Epithelial cell of esophagus (primary cell): ENCODE results near the gene DMTF1.

Source experiments
- DNase-seq: peaks from one replicate; pipeline ENCODE4 v3.0.0; 2010; ENCODE audit warnings: low read depth
- H3K4me3 ChIP-seq: 2 replicates; pipeline ENCODE4 v1.5.1; 2011; ENCODE audit warnings: mild to moderate bottlenecking, low read length, control low read depth
- TF ChIP-seq, protein P1 (sequence below): IDR thresholded peaks from 2 replicates; pipeline ENCODE4 v1.5.1; 2011; ENCODE audit warnings: low read depth, mild to moderate bottlenecking, low read length, control low read depth, inconsistent platforms; ENCODE audit not compliant: insufficient read depth; ENCODE audit errors: missing control alignments

DMTF1 gene

DNA sequence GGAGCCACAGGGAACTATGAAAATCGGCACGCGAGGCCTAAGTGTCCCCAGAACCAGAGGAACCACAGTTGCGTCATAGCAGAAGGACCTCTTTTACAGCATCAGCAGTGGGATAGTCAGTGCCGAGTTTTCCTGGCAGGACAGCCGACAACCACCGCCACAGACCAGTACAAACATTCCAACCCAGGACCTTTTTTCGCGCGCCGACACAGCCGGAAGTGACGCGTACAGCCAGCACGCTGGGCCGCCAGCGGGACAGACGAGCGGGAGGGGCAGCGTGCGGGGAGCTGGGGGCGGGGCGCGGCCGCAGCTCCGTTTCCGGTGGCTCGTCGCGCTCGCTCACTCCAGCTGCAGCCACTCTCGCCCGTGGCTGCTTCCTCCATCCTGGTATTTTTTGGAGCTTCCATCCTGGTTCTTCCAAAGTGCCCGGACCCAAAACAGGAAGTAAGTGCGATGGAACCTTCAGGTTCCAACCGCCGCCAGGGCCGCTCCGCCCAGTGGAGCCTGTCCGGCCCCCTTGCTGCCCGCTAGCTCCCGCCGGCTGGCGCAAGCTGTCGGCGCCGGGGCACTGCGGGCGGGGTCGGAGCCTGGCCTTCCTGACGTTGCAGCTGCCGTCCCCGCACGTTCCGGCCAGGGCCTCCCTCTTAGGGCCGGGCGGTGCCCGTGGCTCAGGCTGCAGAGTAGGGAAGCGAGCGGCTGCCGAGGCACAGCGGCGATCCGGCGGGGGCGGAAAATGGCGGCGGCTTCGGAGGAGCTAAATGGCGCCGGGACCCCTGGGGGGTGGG lies at the start of gene DMTF1:
Gene DMTF1 (plus strand): TSS at position 342 of the 785 bp plus-strand sequence. CDS start 12,489 bp downstream, outside the sequence.
- peak within 1 kb of the TSS; percentile 79 for H3K4me3 ChIP-seq
- TF ChIP-seq, protein P1, sequence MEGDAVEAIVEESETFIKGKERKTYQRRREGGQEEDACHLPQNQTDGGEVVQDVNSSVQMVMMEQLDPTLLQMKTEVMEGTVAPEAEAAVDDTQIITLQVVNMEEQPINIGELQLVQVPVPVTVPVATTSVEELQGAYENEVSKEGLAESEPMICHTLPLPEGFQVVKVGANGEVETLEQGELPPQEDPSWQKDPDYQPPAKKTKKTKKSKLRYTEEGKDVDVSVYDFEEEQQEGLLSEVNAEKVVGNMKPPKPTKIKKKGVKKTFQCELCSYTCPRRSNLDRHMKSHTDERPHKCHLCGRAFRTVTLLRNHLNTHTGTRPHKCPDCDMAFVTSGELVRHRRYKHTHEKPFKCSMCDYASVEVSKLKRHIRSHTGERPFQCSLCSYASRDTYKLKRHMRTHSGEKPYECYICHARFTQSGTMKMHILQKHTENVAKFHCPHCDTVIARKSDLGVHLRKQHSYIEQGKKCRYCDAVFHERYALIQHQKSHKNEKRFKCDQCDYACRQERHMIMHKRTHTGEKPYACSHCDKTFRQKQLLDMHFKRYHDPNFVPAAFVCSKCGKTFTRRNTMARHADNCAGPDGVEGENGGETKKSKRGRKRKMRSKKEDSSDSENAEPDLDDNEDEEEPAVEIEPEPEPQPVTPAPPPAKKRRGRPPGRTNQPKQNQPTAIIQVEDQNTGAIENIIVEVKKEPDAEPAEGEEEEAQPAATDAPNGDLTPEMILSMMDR, result no peak
- DNase-seq, result peak; percentile 95

DNA sequence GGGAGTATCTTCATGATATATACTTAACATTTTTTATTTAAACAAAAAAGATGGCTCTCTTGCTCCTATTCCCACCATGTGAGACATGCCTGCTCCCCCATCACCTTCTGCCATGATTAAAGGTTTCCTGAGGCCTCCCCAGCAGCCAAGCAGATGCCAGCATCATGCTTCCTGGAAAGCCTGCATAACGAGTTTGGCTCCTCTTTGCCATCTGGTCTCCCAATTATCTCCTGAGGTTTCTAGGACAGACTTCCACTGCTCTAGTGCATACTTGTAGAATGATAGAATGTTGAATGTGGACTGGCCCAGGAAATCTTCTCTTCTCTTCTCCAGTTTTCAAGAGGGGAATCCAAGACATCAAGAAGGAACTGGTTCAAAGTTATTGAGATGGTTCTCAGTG lies 46.9 kb upstream of the DMTF1 start:
- TF ChIP-seq, protein P1, result no peak
- peak; percentile 17 for DNase-seq
- no peak overlapping the region for H3K4me3 ChIP-seq

GRCh38 chr7:87106974-87107612 lies 45.2 kb upstream of the DMTF1 start:
- no peak overlapping the region for H3K4me3 ChIP-seq
- DNase-seq, result no peak
- TF ChIP-seq, protein P1, result no peak

GRCh38 chr7:87107949-87108776 lies 44.1 kb upstream of the DMTF1 start:
- no peak overlapping the region for H3K4me3 ChIP-seq
- DNase-seq, result no peak
- TF ChIP-seq, protein P1, result no peak

- TF ChIP-seq, protein P1, result no peak
- no peak overlapping the region for H3K4me3 ChIP-seq
- peak; percentile 84 for DNase-seq
Observed at GRCh38 chr7:87110778-87111177, 41.5 kb upstream of the DMTF1 start.

GRCh38 chr7:87111877-87112276 lies 40.4 kb upstream of the DMTF1 start:
- TF ChIP-seq, protein P1, result no peak
- no peak overlapping the region for H3K4me3 ChIP-seq
- no peak for DNase-seq
